H1 (cell line): ENCODE results near the gene CASZ1. TPM values are rescaled to one million over a fixed set of nuclear protein-coding genes. Genes with fewer than 3 reads are reported as not detected.

Experiments
- CTCF ChIA-PET: fragments of 300-600 bp; sonication (Branson Sonifier 250); formaldehyde crosslinking; loops from one replicate; lab custom pipeline; 2021; ENCODE audit not compliant: partially characterized antibody; lab: Charles Lee
- POLR2A ChIA-PET: fragments of 300-600 bp; sonication (Branson Sonifier 250); formaldehyde crosslinking; loops from one replicate; lab custom pipeline; 2021; ENCODE audit warnings: inconsistent platforms; ENCODE audit not compliant: partially characterized antibody; lab: Charles Lee
- DNase-seq, 2 experiments: peaks; one replicate each; pipeline versions ENCODE4 v3.0.0 to v3.0.0-alpha.2; 2010 to 2022; ENCODE audit warnings: low spot score in 2 of 2, low read depth in 1 of 2, mixed read lengths in 1 of 2
- FAIRE-seq: peaks from 2 replicates; lab custom pipeline; 2011; peaks lifted over from hg19 to GRCh38; lab: Jason Lieb, UNC
- H2AFZ ChIP-seq: 2 replicates; pipeline ENCODE4 v1.8.1; 2012; ENCODE audit warnings: low read length, inconsistent platforms
- H2AK5ac ChIP-seq: 2 replicates; pipeline ENCODE4 v1.6.1; 2013; ENCODE audit warnings: low read depth, low read length
- H2BK120ac ChIP-seq: replicated peaks from 2 replicates; pipeline ENCODE3; 2013; ENCODE audit warnings: low read depth, low read length, inconsistent platforms
- H2BK12ac ChIP-seq: 2 replicates; pipeline ENCODE4 v1.6.1; 2013; ENCODE audit warnings: low read depth, low read length
- H2BK15ac ChIP-seq: 2 replicates; pipeline ENCODE4 v1.6.1; 2013; ENCODE audit warnings: low read length
- H2BK20ac ChIP-seq: 2 replicates; pipeline ENCODE4 v1.6.1; 2013; ENCODE audit warnings: low read length
- H2BK5ac ChIP-seq: 2 replicates; pipeline ENCODE4 v1.6.1; 2013; ENCODE audit warnings: low read depth, low read length
- H3K14ac ChIP-seq: 2 replicates; pipeline ENCODE4 v1.6.1; 2013; ENCODE audit warnings: inconsistent platforms; ENCODE audit not compliant: insufficient read length
- H3K18ac ChIP-seq: 2 replicates; pipeline ENCODE4 v1.6.1; 2013; ENCODE audit warnings: low read length; ENCODE audit errors: extremely low read depth
- H3K23ac ChIP-seq: 2 replicates; pipeline ENCODE4 v1.6.1; 2013; ENCODE audit warnings: inconsistent platforms; ENCODE audit not compliant: insufficient read length
- H3K23me2 ChIP-seq: 2 replicates; pipeline ENCODE4 v1.6.1; 2013; ENCODE audit warnings: low read depth, low read length
- H3K27ac ChIP-seq: 2 replicates; pipeline ENCODE4 v1.6.1; 2011; ENCODE audit warnings: low read depth, low read length, inconsistent platforms
- H3K27me3 ChIP-seq, 4 experiments: replicated peaks in 1 of 4; 1 replicate in 1 of 4; 2 replicates in 3 of 4; pipeline versions ENCODE4 v1.6.1 to v1.8.1; 2011 to 2013; ENCODE audit warnings: low read length in 3 of 4, mild to moderate bottlenecking in 3 of 4, inconsistent platforms in 2 of 4, mixed read lengths in 2 of 4, moderate library complexity in 1 of 4; ENCODE audit not compliant: control insufficient read depth in 3 of 4, insufficient read depth in 3 of 4; ENCODE audit errors: extremely low read depth in 1 of 4
- H3K36me3 ChIP-seq, 4 experiments: 2 replicates each; pipeline versions ENCODE4 v1.6.1 to v1.8.1; 2011 to 2013; ENCODE audit warnings: mild to moderate bottlenecking in 4 of 4, low read length in 3 of 4, moderate library complexity in 2 of 4, control low read depth in 1 of 4, inconsistent platforms in 1 of 4; ENCODE audit not compliant: insufficient read depth in 4 of 4, control insufficient read depth in 2 of 4
- H3K4ac ChIP-seq: replicated peaks from 2 replicates; pipeline ENCODE3; 2013; ENCODE audit warnings: low read length, low read depth, mixed read lengths, inconsistent platforms; ENCODE audit not compliant: insufficient read length
- H3K4me1 ChIP-seq, 4 experiments: replicated peaks in 1 of 4; 1 replicate in 1 of 4; 2 replicates in 3 of 4; pipeline versions ENCODE4 v1.6.1 to v1.8.1; 2011 to 2013; ENCODE audit warnings: low read length in 3 of 4, inconsistent platforms in 2 of 4, mixed read lengths in 1 of 4; ENCODE audit not compliant: insufficient read depth in 4 of 4, control insufficient read depth in 3 of 4
- H3K4me2 ChIP-seq, 2 experiments: 2 replicates each; pipeline versions ENCODE4 v1.6.1 to v1.8.1; 2011 to 2013; ENCODE audit warnings: low read depth in 2 of 2, low read length in 2 of 2, control low read depth in 1 of 2, inconsistent platforms in 1 of 2, mild to moderate bottlenecking in 1 of 2; ENCODE audit not compliant: insufficient read depth in 1 of 2
- H3K4me3 ChIP-seq, 4 experiments: fragments of 200-600, 300-600 bp in 1 of 4; sonication (generic), shearing (Covaris generic), sonication (Bioruptor Twin) in 1 of 4; 2 replicates each; pipeline versions ENCODE4 v1.5.1 to v1.8.1; 2011 to 2016; ENCODE audit warnings: low read length in 4 of 4, low read depth in 3 of 4, control low read depth in 2 of 4, inconsistent platforms in 2 of 4, mild to moderate bottlenecking in 2 of 4, mixed read lengths in 1 of 4, moderate library complexity in 1 of 4; ENCODE audit not compliant: insufficient read depth in 2 of 4; ENCODE audit errors: extremely low read depth in 1 of 4
- H3K56ac ChIP-seq: replicated peaks from 2 replicates; pipeline ENCODE3; 2013; ENCODE audit warnings: low read depth, mild to moderate bottlenecking, mixed read lengths, low read length, inconsistent platforms; ENCODE audit not compliant: insufficient read length
- H3K79me1 ChIP-seq: 2 replicates; pipeline ENCODE4 v1.6.1; 2013; ENCODE audit warnings: low read depth, low read length, control low read depth
- H3K79me2 ChIP-seq, 2 experiments: 2 replicates each; pipeline versions ENCODE4 v1.6.1 to v1.8.1; 2012 to 2013; ENCODE audit warnings: low read length in 2 of 2, mild to moderate bottlenecking in 2 of 2, inconsistent platforms in 1 of 2; ENCODE audit not compliant: insufficient read depth in 2 of 2, control insufficient read depth in 1 of 2
- H3K9ac ChIP-seq, 4 experiments: replicated peaks in 1 of 4; 1 replicate in 1 of 4; 2 replicates in 3 of 4; pipeline versions ENCODE4 v1.6.1 to v1.8.1; 2011 to 2013; ENCODE audit warnings: low read depth in 3 of 4, low read length in 3 of 4, control low read depth in 2 of 4, mild to moderate bottlenecking in 2 of 4, moderate library complexity in 2 of 4, inconsistent platforms in 1 of 4; ENCODE audit errors: extremely low read depth in 1 of 4
- H3K9me3 ChIP-seq, 2 experiments: 2 replicates each; pipeline versions ENCODE4 v1.6.1 to v1.8.1; 2012 to 2013; ENCODE audit warnings: mild to moderate bottlenecking in 2 of 2, moderate library complexity in 2 of 2, control low read depth in 1 of 2, inconsistent platforms in 1 of 2, low read depth in 1 of 2, low read length in 1 of 2, mixed read lengths in 1 of 2; ENCODE audit not compliant: insufficient read depth in 2 of 2
- H4K20me1 ChIP-seq, 2 experiments: replicated peaks in 1 of 2; 2 replicates each; pipeline versions ENCODE3 to v1.8.1; 2011 to 2013; ENCODE audit warnings: inconsistent platforms in 2 of 2, low read length in 2 of 2, mild to moderate bottlenecking in 1 of 2; ENCODE audit not compliant: insufficient read depth in 2 of 2, control insufficient read depth in 1 of 2
- H4K5ac ChIP-seq: 2 replicates; pipeline ENCODE4 v1.6.1; 2013; ENCODE audit warnings: low read length, low read depth, mixed read lengths, inconsistent platforms; ENCODE audit not compliant: insufficient read length
- H4K8ac ChIP-seq: 2 replicates; pipeline ENCODE4 v1.8.0; 2013; ENCODE audit warnings: mild to moderate bottlenecking, moderate library complexity, low read length, inconsistent platforms; ENCODE audit not compliant: insufficient read depth; ENCODE audit errors: extremely low read depth
- H4K91ac ChIP-seq: replicated peaks from 2 replicates; pipeline ENCODE3; 2013; ENCODE audit warnings: low read length, mixed read lengths, inconsistent platforms; ENCODE audit not compliant: insufficient read length
- BRCA1 ChIP-seq: IDR thresholded peaks from 2 replicates; pipeline ENCODE4 v1.6.1; 2012; ENCODE audit warnings: low read depth, low read length, improper control_type of control experiment
- CBX8 ChIP-seq: fragments of 300-800, 300-1000 bp; sonication (generic); IDR thresholded peaks from 2 replicates; pipeline ENCODE4 v1.7.1; 2016; ENCODE audit warnings: low read depth, low read length, borderline replicate concordance
- KDM1A ChIP-seq: fragments of 200-600, 300-600 bp; sonication (generic); IDR thresholded peaks from 2 replicates; pipeline ENCODE4 v1.7.1; 2016; ENCODE audit warnings: mild to moderate bottlenecking, low read length, borderline replicate concordance
- SIN3A ChIP-seq, 2 experiments: IDR thresholded peaks in 1 of 2; conservative IDR thresholded peaks in 1 of 2; 2 replicates each; pipeline ENCODE4 v1.6.1; 2011 to 2012; ENCODE audit warnings: low read length in 2 of 2, improper control_type of control experiment in 1 of 2, low read depth in 1 of 2, mild to moderate bottlenecking in 1 of 2
- WGBS, 2 experiments: shearing (Covaris generic) in 1 of 2; methylation state at CpG; one replicate each; pipeline versions ENCODE4 v1.1.6 to v1.1.7; 2013 to 2015; ENCODE audit warnings: low lambda C conversion rate in 2 of 2, mixed read lengths in 2 of 2, inconsistent platforms in 1 of 2, low coverage in 1 of 2, missing lambda C conversion rate in 1 of 2; ENCODE audit not compliant: insufficient replicate concordance in 2 of 2, insufficient coverage in 1 of 2, insufficient read length in 1 of 2; ENCODE audit errors: extremely low coverage in 1 of 2, missing lambda C conversion rate in 1 of 2; 5-methylcytosine and 5-hydroxymethylcytosine counted together
- polyA plus RNA-seq, 7 experiments: library from polyadenylated mRNA; depleted of rRNA in 3 of 7; stranded (reverse) in 5 of 7; unstranded in 2 of 7; fragments of >200 nt in 5 of 7; fragments of 200-250 nt in 2 of 7; gene quantifications; 1 replicate in 5 of 7; 2 replicates in 1 of 7; 4 replicates in 1 of 7; pipeline versions ENCODE4 v1.2.1 to v1.2.3, GENCODE V29; 2011 to 2013; ENCODE audit warnings: missing spikeins in 2 of 7, mixed read lengths in 2 of 7
- total RNA-seq: library from RNA; stranded (reverse); fragmentation: NEBNext Ultra II Directional; extraction: Animal tissue kit (Norgen Biotek cat#: 25700); gene quantifications from 2 replicates; pipeline ENCODE4 v1.2.1, GENCODE V29; 2021

CASZ1 gene
- total and polyA plus RNA-seq, 2 of the 8 experiments (the other 6 are each of a cell fraction or from before 2014, with no cell fraction given) = 4.4 to 7.7 TPM

GRCh38 chr1:10745383-10745782 is 51.1 kb downstream of the CASZ1 start:
- Histone ChIP-seq H2BK12ac (no peak overlapping the region; the same call in 1 of the 2 replicates), H3K56ac (no peak overlapping the region), H2AFZ (no peak overlapping the region), H4K8ac (no peak overlapping the region; the same call in 1 of the 2 replicates), H3K27me3 (no peaks in the 10 kb centered on the region), H3K79me1 (no peaks in the 10 kb centered on the region), H3K23me2 (no peaks in the 10 kb centered on the region), H3K4ac (no peak overlapping the region), H2BK120ac (no peak overlapping the region), H3K4me3 (no peak overlapping the region), H2BK20ac (no peak overlapping the region), H3K14ac (no peak overlapping the region), H3K27ac (no peak overlapping the region), H3K23ac (no peak overlapping the region), H3K79me2 (no peaks in the 10 kb centered on the region), H3K36me3 (no peaks in the 10 kb centered on the region), H3K9ac (no peak overlapping the region), H2BK15ac (no peak overlapping the region), H3K4me1 (peaks cover 0 to 5% (median 0%) of the 10 kb centered on the region in 4 experiments; a peak in 6 of 7 replicates), H4K20me1 (peaks cover 0 to 1% of the 10 kb centered on the region in 2 experiments), H3K18ac (no peak overlapping the region), H4K91ac (no peak overlapping the region), H2BK5ac (no peak overlapping the region), H3K4me2 (no peak overlapping the region), H2AK5ac (no peak overlapping the region), H4K5ac (no peak overlapping the region), H3K9me3 (no peaks in the 10 kb centered on the region)
- TF ChIP-seq BRCA1 (no peak), KDM1A (no peak), SIN3A (conservative IDR thresholded peaks at IDR 0.05 in 1 of 2, IDR thresholded peaks at IDR 0.05 in 1 of 2; ENCODE audit: low read depth in 1 of 2, low read length in 2 of 2) (no peak), CBX8 (no peak)
- 80% methylated on average over 6 of the region's 6 CpGs; no CpG with 5 or more reads in 1 of the 2 experiments for WGBS, 2 experiments
- FAIRE-seq (no peak), DNase-seq (no peak)
- POLR2A ChIA-PET = interaction anchor here (0.7 to 1.1 kb wide), 2 partner anchors 13 to 70 kb away, joined by 3 read pairs; no protein-coding TSS in a partner anchor
- CTCF ChIA-PET = interaction anchor here (0.8 to 3.4 kb wide), 3 partner anchors 9 to 164 kb away, joined by 3 to 10 read pairs (median 4); no protein-coding TSS in a partner anchor
